WTC11 (cell line): ENCODE measurements around the gene LSM12.

ENCODE experiments used
- CREB1 ChIP-seq: sonication (generic); formaldehyde crosslinking; IDR thresholded peaks from 2 replicates; pipeline ENCODE4 v1.8.0; 2023; ENCODE audit warnings: mild to moderate bottlenecking, missing genetic modification reagents
- ESRRA ChIP-seq: sonication (generic); formaldehyde crosslinking; IDR thresholded peaks from 2 replicates; pipeline ENCODE4 v1.8.1; 2022; ENCODE audit warnings: mild to moderate bottlenecking, missing genetic modification reagents, borderline replicate concordance
- IRF2 ChIP-seq: sonication (generic); formaldehyde crosslinking; IDR thresholded peaks from 2 replicates; pipeline ENCODE4 v1.8.0; 2022; ENCODE audit warnings: low read depth, missing genetic modification reagents, borderline replicate concordance
- JUN ChIP-seq: sonication (generic); formaldehyde crosslinking; IDR thresholded peaks from 2 replicates; pipeline ENCODE4 v1.8.0; 2023; ENCODE audit warnings: mild to moderate bottlenecking, missing genetic modification reagents
- ZNF317 ChIP-seq: sonication (generic); formaldehyde crosslinking; IDR thresholded peaks from 2 replicates; pipeline ENCODE4 v1.8.1; 2023; ENCODE audit warnings: low read depth, mild to moderate bottlenecking, moderate library complexity, missing genetic modification reagents, borderline replicate concordance
- ZNF416 ChIP-seq: fragments of 250-450 bp; sonication (Bioruptor Pico); IDR thresholded peaks from 2 replicates; pipeline ENCODE4 v1.9.0; 2021; ENCODE audit warnings: mild to moderate bottlenecking, inconsistent platforms
- ZNF532 ChIP-seq: fragments of 250-450 bp; sonication (Bioruptor Pico); IDR thresholded peaks from 2 replicates; pipeline ENCODE4 v1.9.0; 2021; ENCODE audit warnings: mild to moderate bottlenecking, borderline replicate concordance

- TF ChIP-seq IRF2 (CRISPR knock-in tag) (no peak), ZNF532 (CRISPR knock-in tag) (no peak), ZNF416 (CRISPR knock-in tag) (no peak), ZNF317 (CRISPR knock-in tag) (no peak), ESRRA (no peak), JUN (CRISPR knock-in tag) (no peak), CREB1 (CRISPR knock-in tag) (no peak)
Measured at GRCh38 chr17:44004761-44005526, 61.5 kb downstream of the LSM12 start.
